ENCODE data around the gene PNMA8C.

- no peak for TF ChIP-seq CTCF (IDR thresholded peaks at IDR 0.05)
- no peak for TF ChIP-seq POLR2A (IDR thresholded peaks at IDR 0.05)
Observed at GRCh38 chr19:46460981-46461380, 32.2 kb upstream of the PNMA8C start.
